Measurements from ENCODE around the gene TMEM30B.

Gene TMEM30B

GRCh38 chr14:61304688-61305087, 23.6 kb upstream of the TMEM30B start:
- Histone ChIP-seq H3K27ac (replicated peaks) (no peak overlapping the region), H3K27me3 (ENCODE audit: insufficient read depth, poor library complexity, severe bottlenecking) (peaks cover 3% of the 10 kb centered on the region), H3K4me3 (replicated peaks; ENCODE audit: insufficient read depth, low read length) (no peak overlapping the region)
- DNase-seq (ENCODE audit: low read depth in 1 of 2, low spot score in 1 of 2): no peak
- TF ChIP-seq CTCF (IDR thresholded peaks at IDR 0.05; ENCODE audit: insufficient read depth, low read length): no peak
- no peak for TF ChIP-seq REST (IDR thresholded peaks at IDR 0.05; ENCODE audit: insufficient replicate concordance, low read depth)
- TF ChIP-seq SPI1 (IDR thresholded peaks at IDR 0.05; ENCODE audit: borderline replicate concordance, low read depth): no peak
- TF ChIP-seq POLR2AphosphoS5 (IDR thresholded peaks at IDR 0.05; ENCODE audit: low read depth): no peak
- no peak for TF ChIP-seq GABPA (IDR thresholded peaks at IDR 0.05; ENCODE audit: low read depth)

- TF ChIP-seq POLR2AphosphoS5 (IDR thresholded peaks at IDR 0.05; ENCODE audit: low read depth) (no peak), GABPA (IDR thresholded peaks at IDR 0.05; ENCODE audit: low read depth) (no peak), REST (IDR thresholded peaks at IDR 0.05; ENCODE audit: insufficient replicate concordance, low read depth) (no peak)
- no peak overlapping the region for H3K4me3 ChIP-seq (replicated peaks; ENCODE audit: insufficient read depth, low read length)
- no peak for DNase-seq (ENCODE audit: low read depth in 1 of 2, low spot score in 1 of 2)
- H3K27ac ChIP-seq (replicated peaks): no peak overlapping the region
- peaks cover 3% of the 10 kb centered on the region for H3K27me3 ChIP-seq (ENCODE audit: insufficient read depth, poor library complexity, severe bottlenecking)
Observed at GRCh38 chr14:61300754-61301153, 19.6 kb upstream of the TMEM30B start.

GRCh38 chr14:61300209-61300608, 19.1 kb upstream of the TMEM30B start:
- DNase-seq (ENCODE audit: low read depth in 1 of 2, low spot score in 1 of 2): no peak
- no peak for TF ChIP-seq CTCF (IDR thresholded peaks at IDR 0.05; ENCODE audit: insufficient read depth, low read length)
- TF ChIP-seq SPI1 (IDR thresholded peaks at IDR 0.05; ENCODE audit: borderline replicate concordance, low read depth): no peak
- TF ChIP-seq GABPA (IDR thresholded peaks at IDR 0.05; ENCODE audit: low read depth): no peak
- no peak for TF ChIP-seq REST (IDR thresholded peaks at IDR 0.05; ENCODE audit: insufficient replicate concordance, low read depth)
- no peak for TF ChIP-seq POLR2AphosphoS5 (IDR thresholded peaks at IDR 0.05; ENCODE audit: low read depth)
- no peak overlapping the region for H3K27ac ChIP-seq (replicated peaks)
- H3K4me3 ChIP-seq (replicated peaks; ENCODE audit: insufficient read depth, low read length): no peak overlapping the region
- peaks cover 3% of the 10 kb centered on the region for H3K27me3 ChIP-seq (ENCODE audit: insufficient read depth, poor library complexity, severe bottlenecking)

GRCh38 chr14:61298824-61299223, 17.7 kb upstream of the TMEM30B start:
- no peak for DNase-seq (ENCODE audit: low read depth in 1 of 2, low spot score in 1 of 2)
- H3K27me3 ChIP-seq (ENCODE audit: insufficient read depth, poor library complexity, severe bottlenecking): peaks cover 3% of the 10 kb centered on the region
- no peak overlapping the region for H3K27ac ChIP-seq (replicated peaks)
- H3K4me3 ChIP-seq (replicated peaks; ENCODE audit: insufficient read depth, low read length): no peak overlapping the region
- TF ChIP-seq CTCF (IDR thresholded peaks at IDR 0.05; ENCODE audit: insufficient read depth, low read length) (no peak), SPI1 (IDR thresholded peaks at IDR 0.05; ENCODE audit: borderline replicate concordance, low read depth) (no peak), POLR2AphosphoS5 (IDR thresholded peaks at IDR 0.05; ENCODE audit: low read depth) (no peak), REST (IDR thresholded peaks at IDR 0.05; ENCODE audit: insufficient replicate concordance, low read depth) (no peak), GABPA (IDR thresholded peaks at IDR 0.05; ENCODE audit: low read depth) (no peak)
